GM21723 (cell line): ENCODE measurements around the gene KRT79.

Source experiments
- ATAC-seq: cut with Tn5 transposase; IDR thresholded peaks from one replicate; pipeline ENCODE4 v1.9.1; 2021; ENCODE audit warnings: mild to moderate bottlenecking, moderate library complexity; ENCODE audit not compliant: unreplicated experiment

The KRT79 gene

DNA sequence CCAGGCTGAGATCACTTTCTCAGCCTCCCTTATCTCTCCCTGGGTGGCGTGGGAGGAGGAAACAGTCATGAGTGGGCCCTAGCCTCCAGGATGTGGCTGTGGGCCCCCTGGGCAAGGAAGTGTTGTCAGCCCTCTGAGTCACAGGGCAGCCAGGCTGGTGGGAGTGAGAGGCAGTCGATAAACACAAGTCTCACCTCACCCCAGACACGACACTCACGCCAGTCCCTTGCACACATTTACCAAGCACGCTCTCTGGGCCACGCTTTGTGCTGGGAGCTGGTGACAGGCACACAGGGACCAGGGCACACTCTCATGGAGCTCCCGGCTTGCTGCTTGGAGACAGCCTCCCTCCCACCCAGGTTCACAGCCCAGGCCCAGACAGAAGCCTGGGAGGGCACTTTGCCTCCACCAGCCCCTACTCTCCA is 1.9 kb upstream of the KRT79 start:
- ATAC-seq = no peak

DNA sequence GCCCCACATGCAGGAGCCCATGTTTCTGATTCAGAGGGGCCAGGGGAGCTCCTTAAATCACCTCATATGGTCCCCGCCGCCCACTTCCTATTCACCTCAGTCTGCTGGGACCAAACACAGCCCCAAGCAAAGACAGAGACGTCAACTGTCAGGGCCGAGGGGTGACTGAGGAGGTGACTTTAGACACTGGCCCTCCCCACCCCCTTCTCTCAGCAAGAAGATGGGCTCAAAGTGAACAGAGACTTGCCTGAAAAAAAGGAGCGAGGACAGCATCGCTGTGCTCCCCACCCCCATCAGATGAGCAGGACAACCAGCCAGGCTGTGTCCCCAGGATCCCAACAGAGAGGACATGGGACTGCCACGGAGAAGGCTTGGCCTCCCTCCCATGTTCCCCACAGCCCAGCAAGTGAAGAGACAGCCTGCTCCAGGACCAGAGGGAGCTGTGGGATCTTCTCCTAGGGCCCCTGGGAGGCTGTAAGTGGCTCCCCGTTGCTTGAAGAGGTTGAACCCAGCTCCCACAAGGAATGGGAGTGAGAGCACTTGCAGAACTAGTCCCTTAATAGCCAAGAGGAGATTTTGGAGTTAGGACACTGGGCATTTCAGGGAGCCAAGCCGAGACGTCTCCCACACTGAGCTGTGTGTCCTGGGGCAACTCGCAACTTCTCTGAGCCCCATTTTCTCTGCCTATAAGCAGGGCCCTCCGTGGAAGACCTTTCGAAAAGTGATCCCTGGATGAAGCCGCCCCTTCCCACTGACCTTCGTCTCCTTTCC is 1.3 kb upstream of the KRT79 start:
- ATAC-seq = no peak

DNA sequence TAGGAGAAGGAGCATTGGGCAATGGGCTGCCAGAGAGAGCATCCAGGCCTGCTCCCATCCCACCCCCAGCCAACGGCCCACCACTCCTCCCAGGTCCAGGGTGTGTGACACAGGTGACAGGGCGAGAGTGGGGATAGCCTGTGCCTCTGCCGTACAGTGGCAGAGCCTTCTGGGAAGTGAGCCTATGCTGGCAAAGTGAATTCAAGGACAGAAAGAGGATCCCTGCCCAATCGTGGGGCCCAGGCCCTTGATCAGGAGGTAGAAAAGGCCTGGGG is 553 bp upstream of the KRT79 start:
- no peak for ATAC-seq

DNA sequence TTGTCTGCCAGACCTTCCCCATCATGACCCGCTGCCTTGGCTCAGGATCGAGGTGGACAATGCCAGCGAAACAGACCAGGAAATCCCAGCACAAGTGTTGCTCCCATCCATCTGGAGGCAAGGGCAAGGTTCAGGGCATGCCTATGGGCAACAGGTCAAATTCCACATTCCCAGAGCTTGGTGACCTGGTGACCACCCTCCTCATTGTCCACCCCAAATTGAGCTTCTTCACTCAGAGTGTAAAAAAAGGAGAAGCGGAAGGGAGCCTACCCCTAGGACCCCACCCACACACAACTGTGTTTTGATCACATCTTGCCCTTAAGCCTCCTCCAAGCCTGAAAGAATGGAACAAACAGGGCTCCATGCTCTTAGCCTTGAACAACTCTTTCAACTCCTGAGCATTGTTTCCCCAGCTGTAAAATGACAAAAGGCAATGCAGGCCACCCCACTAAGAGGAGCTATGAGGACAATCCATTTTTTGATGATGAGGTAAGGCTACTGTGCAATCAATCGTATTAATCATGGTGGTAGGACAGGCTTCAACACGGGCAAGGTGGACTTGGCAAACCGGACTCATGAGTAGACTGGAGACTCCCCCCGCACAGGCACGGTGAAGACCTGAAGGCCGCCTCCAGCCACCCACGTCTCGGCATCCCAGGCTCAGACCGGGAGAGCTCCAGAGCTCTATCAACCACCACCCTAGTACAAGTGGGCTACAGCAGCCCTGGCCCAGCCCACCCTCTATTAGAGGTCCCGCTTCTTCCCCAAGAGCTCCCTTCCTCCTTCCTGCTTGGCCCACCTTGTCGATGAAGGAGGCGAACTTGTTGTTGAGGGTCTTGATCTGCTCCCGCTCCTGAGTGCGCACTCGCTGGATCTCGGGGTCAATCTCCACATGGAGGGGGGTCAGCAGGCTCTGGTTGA is 866 bp downstream of the KRT79 start:
- ATAC-seq = no peak

DNA sequence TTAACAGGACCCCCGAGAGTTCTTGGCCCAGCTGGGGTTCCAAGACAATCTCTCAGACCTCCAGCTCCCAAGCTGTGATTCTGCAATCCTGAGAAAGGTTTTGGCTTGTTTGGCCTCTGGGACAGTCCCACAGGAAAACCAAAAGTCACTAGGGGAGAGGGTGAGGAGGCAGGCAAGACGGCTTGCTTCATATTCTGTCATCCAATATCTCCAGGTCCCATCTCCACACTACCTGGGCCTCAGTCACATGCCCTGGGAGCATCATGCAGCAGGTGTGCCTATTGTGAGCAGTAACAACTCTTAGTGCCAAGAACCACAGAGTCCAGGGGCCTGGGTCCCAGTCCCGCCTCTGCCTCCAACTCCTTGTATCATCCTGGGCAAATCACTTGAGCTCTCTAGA is 1.7 kb downstream of the KRT79 start:
- no peak for ATAC-seq

DNA sequence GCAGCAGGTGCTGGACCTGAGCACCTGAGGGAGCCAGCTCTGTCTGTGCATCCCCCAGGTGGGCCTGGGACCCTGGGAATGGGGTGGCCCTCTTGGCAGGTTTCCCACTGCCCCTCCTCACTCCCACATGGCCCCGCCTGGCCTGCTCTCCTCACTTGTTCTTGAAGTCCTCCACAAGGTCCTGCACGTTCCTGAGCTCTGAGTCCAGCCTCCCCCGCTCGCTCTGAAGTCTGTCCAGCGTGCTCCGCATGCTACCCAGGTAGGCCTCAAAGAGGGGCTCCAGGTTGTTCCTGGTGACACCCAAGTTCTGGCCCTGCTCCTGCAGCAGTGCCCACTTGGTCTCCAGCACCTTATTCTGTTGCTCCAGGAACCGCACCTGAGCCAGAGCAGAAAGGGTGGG is 2.9 kb downstream of the KRT79 start:
- no peak for ATAC-seq

DNA sequence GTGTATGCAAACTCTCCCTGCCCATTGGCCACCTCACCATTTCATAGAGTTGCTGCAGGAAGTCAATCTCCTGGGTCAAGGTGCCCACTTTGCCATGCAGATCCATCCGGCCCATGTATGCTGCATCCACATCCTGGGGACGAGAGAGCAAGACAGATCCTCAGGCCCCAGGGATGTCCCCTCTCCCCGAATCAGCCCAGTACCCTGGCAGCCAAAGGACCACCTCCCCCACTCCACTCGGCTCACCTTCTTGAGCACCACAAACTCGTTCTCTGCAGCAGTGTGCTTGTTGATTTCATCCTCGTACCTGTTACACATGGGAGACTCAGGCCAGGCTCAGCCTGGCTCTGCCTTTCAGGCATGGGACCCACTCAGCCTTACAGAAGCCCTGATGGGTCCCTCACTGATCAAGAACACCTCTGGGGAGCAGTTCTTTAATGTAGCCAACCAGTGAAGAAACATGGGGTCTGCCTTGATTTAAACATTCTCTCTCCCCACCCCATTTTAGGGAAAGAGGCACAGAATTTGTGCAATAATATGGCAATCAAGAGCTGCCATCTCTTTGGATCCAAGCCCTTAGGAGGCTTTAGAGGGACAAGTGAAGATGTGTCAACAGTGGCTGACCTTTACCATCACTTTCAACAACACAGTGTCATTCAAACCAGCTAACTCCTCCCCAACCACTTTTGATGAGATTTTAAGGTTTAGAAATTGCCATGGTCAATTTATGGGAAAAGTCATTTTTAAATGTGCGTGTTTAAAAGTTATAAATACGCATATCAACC is 3.9 kb downstream of the KRT79 start:
- no peak for ATAC-seq

DNA sequence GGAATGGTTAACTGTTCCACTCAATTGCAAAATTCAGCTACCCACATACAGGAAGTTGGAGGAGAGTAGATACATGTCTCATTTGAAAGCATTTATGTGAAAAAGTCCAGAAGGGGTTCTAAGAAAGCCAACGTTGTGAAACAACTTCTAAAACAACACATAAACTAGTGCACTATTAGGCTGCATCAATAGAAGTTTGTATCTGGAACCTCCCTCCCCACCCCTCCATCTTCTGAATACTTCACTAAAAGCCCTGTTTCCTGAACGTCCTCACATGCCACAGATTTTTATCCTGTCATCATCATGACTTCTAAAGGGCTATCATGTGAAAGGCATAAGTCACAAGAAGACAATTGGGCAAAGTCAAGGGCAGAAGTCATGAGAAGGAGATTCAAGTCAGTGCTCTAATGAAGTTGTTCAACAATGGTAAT is 5.5 kb downstream of the KRT79 start:
- ATAC-seq = no peak

DNA sequence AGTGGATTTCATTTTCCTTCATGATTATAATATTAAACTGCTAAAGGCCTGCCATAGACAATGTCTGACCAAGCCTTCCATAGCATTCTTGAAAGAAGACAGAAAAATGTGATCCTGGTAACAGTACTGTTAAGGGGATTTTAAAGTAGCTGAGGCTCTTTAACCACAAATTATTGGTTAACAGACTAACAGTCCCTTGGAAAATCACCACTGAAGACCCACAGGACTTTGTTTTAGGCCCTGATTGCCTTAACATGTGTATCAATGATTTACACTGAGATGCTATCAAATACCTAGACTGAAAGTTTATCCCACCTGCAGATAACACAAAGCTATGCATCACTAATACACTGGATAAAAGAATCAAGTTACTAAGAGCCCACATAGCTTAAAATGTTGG is 6.0 kb downstream of the KRT79 start:
- ATAC-seq = no peak

DNA sequence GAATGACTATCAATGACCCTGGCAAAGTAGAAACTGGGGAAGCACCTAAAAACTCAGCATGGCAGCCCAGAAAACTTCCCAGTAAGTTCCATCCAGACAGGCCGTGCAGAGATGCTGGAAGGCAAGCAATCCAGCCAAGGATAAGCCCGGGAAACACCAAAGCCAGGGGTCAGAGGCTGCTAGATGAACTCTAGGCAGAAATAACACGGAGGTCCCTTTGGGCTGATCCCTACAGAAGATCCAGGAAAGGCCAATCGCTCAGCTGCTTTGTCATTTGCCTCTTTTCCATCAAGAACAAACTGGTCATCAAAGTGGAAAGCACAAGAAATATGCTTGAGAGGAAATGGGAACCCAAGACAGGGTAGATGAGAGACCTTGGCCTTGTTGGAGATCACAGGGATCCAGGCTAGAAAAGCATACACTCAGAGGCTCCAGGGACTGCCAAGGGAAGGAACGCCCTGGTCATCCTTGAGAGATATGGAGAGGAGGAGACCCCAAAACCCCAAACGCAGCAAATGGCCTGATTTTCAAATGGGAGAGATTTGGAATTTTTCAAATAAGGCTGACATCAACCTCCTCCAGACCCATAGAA is 6.5 kb downstream of the KRT79 start:
- ATAC-seq = no peak

DNA sequence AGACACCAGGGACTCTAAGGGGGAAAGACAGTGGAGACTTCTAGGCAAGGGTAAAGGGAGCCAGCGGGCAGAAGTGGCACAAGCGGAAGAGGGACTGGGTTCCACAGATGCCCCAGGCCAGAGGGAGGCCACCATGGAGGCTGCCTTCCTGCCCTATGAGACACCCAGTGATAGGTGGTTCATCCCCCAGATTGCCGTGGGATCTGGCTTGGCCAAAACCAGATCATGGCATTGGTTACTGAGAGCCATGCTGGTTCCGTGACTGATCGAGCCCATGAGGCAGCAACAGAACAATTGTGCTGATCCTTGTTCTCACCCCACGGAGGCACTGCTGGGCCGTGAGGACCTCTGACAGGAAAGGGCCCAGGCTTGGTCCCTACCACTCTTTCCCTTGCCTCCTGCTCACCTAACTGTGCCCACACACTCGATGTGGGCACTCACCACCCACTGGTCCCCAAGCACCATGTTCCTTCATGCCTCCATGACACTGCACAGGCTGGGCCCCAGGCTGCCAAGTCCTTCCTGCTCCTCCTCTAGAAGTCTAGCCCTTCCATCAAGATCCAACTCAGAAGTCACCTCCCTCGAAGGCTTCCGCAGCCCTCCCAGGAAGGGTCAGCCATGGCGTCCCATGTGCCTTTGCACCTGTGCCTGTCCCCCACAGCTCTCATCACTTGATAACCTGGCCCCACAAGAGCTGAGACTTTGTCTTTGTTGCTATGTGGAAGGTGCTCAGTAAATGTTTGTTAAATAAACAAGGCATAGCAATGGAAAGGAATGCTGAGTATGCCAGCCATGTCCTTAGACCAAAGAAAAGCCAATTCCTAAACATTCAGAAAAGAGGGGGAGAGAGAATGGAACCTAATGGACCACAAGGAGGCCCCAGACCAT is 7.3 kb downstream of the KRT79 start:
- no peak for ATAC-seq

DNA sequence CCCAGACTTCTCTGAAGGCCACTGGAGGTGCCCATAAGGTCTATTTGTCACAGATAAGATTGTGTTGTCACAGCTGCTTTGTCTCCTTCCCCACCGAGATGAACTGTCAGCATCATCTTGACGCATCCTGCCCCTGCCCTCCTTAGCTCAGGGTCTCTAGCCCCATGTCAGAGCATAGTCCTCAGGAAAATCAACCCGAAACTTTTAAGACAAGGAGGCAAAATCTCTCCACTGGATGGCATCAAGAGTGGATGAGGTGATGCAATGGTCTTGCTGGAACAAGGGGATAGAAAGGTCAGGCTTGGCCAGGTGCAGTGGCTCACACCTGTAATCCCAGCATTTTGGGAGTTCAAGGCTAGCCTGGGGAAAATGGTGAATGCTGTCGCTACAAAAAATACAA is 8.2 kb downstream of the KRT79 start:
- no peak for ATAC-seq

DNA sequence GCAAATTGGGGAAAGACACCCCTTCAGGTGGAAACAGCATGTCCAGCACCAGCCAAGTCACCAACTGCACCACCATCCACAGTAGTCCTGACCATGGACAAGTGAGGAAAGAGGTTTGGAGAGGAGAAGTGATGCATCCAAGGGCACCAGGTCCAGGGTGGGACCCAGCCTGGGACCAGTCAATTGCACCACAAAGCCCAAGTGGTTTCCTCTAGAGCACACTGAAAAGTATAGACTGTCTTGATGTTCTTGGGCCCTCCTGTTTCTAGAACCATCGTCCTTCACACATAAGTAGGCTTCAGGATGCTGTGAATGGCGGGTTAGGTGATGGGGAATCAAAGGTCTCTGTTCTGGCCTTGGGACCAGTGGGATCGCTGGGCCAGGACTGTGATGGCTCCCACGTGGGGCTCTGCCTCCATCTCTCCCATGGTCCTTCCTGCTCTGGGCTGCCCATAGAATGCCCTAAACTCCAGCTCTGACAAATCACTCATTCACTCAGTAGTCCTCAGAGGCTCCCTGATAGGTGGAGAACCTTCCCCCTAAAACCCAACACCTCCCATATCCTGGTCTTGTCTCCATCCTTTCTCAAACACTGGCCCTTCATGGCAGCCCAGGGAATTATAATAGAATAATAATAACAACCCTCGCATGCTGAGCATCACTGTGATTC is 9.2 kb downstream of the KRT79 start:
- ATAC-seq = no peak

DNA sequence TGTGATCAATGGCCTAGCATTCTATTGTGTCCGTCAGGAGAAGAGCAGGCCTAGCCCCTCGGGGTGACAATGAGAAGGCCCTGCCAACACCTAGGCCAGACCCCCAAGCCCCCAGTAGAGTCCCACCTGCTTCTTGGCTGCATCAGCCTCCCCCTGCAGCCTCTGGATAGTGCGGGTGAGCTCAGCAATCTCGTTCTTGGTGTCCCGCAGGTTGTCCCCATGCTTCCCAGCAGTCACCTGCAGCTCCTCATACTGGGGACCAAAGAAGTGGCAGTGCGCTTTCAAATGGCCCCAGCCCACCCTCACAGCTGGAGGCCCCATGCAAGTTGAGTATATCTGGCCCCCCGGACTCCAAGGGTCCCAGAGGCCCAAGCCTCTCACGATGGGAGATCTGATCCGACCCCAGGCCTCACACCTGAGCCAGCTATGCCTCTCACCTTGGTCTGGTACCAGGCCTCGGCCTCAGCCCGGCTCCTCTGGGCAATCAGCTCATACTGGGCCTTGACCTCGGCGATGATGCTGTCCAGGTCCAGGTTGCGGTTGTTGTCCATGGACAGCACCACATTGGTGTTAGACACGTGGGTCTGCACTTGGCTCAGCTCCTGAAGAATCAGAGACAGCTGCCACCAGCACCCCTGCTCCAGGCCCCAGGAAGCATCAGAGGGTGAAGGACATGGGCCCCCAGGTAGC is 10.2 kb downstream of the KRT79 start:
- ATAC-seq = no peak

DNA sequence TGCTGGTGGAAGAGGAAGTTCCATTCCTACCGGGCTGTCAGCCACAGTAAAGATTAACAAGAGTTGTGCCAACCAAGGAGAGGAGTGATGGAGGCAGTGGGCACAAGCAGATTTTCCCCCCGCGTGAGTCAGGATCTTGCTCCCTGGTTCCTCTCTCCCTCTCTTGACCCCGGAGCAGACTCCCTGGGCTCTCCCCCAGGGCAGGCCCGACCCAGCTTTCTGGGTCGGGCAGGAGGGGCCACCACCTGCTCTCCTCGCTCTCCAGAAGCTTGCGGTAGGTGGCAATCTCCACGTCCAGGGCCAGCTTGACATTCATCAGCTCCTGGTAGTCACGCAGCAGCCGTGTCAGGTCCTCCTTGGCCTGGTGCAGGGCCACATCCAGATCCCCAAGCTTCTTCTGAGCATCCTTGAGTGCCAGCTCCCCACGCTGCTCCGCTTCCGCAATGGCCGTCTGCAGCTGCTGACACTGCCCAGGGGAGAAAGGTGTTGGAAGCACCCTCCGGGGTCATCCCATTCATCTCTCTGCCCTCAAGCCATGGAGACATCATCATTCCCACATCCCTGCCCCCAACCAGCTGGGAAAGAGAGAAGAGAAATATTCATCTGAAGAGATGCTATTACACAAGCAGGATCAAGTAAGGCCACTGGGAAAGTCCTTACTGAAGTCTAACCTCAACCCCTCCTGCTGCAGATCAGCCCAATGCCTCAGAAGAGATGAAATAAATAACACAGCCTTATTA is 11.2 kb downstream of the KRT79 start:
- no peak for ATAC-seq

DNA sequence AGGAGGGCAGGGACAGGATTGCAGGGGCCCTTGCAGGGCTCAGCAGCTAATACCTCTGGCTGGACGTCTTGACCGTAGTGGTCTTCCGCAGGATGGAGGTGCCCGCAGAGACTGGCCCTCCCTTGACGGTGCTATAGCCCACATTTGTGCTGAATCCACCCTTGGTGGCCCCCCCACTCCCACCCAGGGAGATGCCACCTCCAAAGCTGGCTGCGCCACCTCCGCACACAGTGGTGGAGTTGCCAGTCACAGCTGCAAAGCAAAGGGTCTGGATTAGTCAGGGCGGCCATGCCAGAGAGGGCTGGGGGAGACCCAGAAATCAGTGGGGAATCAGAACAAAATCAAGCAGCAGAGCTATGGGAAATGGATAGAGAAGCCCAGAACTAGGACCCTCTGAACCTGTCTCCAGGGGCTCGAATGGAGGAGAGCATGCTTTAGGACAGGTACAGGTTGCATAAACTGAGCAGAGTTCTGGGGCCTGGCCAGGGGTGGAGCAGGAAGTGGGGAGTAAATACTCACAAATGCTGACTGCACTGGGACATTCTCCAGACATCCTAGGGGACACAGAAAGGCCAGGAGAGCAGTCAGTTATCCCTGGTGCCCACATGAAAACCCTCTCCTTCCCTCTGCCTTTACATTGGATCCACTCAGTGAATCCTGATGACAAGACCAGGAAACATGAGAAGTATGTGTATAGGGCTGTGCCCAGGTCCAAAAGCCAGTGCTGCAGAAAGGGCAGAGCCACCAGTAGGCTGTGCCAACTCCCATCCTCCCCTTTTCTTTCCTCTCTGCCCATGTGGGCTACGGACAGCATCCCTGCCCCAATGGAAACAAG is 12.1 kb downstream of the KRT79 start:
- ATAC-seq = no peak

DNA sequence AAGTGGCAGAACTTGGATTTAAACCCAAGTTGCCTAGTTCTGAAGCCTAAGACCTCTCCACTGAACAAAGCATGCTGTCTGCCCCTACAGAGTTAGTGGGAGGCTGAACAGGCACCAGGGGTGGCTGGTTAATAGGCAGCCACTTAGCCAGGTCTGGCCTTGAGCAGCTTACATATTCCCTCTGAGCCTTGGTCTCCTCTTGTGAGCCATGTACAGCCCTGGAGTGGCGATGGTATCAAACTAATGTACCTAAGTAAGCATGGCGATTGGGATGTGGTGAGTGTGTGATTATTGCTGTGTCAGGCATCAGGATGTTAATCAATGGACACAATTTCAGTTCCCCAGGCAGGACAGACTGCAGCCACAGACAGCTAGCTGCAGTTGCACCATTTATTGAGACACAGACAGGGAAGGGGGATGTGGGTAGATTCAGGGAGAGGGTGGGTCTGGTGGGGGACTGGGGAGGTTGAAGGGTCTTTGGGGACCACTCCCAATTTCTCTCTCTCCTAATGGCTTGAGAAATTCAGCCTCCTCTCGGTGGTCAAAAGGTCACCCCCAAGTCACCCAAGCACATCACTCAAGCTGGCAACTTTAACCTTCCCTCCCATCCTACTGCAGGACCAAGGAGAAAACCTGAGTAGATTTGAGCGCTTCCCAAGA is 12.9 kb downstream of the KRT79 start:
- ATAC-seq = no peak
